Measurements from ENCODE around the gene TCEANC2. TPM values are rescaled to one million over a fixed set of nuclear protein-coding genes. Genes with fewer than 3 reads are reported as not detected.
A peak's percentile ranks its signal among the peaks of the same experiment; 100 is the strongest.

Gene TCEANC2
- total RNA-seq, 2 donors from 2014 or later, result 2.5 to 5.0 TPM

GRCh38 chr1:54149734-54150133 is 96.3 kb downstream of the TCEANC2 start:
- Histone ChIP-seq H3K36me3 (no peaks in the 10 kb centered on the region), H3K4me1 (replicated peaks) (no peaks in the 10 kb centered on the region), H3K9me3 (no peaks in the 10 kb centered on the region), H3K27ac (no peak overlapping the region), H3K27me3 (replicated peaks; ENCODE audit: insufficient read depth) (no peaks in the 10 kb centered on the region), H3K4me3 (no peak overlapping the region)
- DNase-seq (ENCODE audit: low spot score), result no peak
- no peak for TF ChIP-seq CTCF (IDR thresholded peaks at IDR 0.05)
- no peak for TF ChIP-seq POLR2A (IDR thresholded peaks at IDR 0.05)
- no peak for TF ChIP-seq POLR2AphosphoS5 (IDR thresholded peaks at IDR 0.05)
- intact Hi-C loops (cut with DNase I), result no loop called here
- WGBS, result 93% methylated on average over 3 of the region's 3 CpGs

- no peak for DNase-seq (ENCODE audit: low spot score)
- 84% methylated on average over 5 of the region's 5 CpGs for WGBS
- intact Hi-C loops (cut with DNase I), result no loop called here
- Histone ChIP-seq H3K36me3 (no peaks in the 10 kb centered on the region), H3K27me3 (replicated peaks; ENCODE audit: insufficient read depth) (no peaks in the 10 kb centered on the region), H3K27ac (no peak overlapping the region), H3K9me3 (no peaks in the 10 kb centered on the region), H3K4me3 (no peak overlapping the region), H3K4me1 (replicated peaks) (no peaks in the 10 kb centered on the region)
- TF ChIP-seq CTCF (IDR thresholded peaks at IDR 0.05) (no peak), POLR2A (IDR thresholded peaks at IDR 0.05) (no peak), POLR2AphosphoS5 (IDR thresholded peaks at IDR 0.05) (no peak)
Observed at GRCh38 chr1:54151013-54151412, 97.6 kb downstream of the TCEANC2 start.

GRCh38 chr1:54152696-54153095 is 99.3 kb downstream of the TCEANC2 start, which contains the start of gene CDCP2:
Gene CDCP2 (minus strand): TSS chr1:54153000. CDS start chr1:54152922, 78 bp downstream.
- Histone ChIP-seq H3K4me1 (replicated peaks) (no peaks in the 10 kb centered on the region), H3K9me3 (no peaks in the 10 kb centered on the region), H3K27me3 (replicated peaks; ENCODE audit: insufficient read depth) (no peaks in the 10 kb centered on the region), H3K27ac (peak within 1 kb of the TSS in 1 of 2 donors; percentile 51), H3K36me3 (no peaks in the 10 kb centered on the region), H3K4me3 (no peak within 1 kb of the TSS)
- no peak for TF ChIP-seq POLR2A (IDR thresholded peaks at IDR 0.05)
- no peak for TF ChIP-seq CTCF (IDR thresholded peaks at IDR 0.05)
- no peak for TF ChIP-seq POLR2AphosphoS5 (IDR thresholded peaks at IDR 0.05)
- DNase-seq (ENCODE audit: low spot score), result no peak
- 95% methylated on average over 5 of the region's 5 CpGs for WGBS
- intact Hi-C loops (cut with DNase I), result no loop called here

GRCh38 chr1:54153535-54154439 is 100.4 kb downstream of the TCEANC2 start:
- Histone ChIP-seq H3K4me1 (replicated peaks) (no peaks in the 10 kb centered on the region), H3K4me3 (no peak overlapping the region), H3K27me3 (replicated peaks; ENCODE audit: insufficient read depth) (no peaks in the 10 kb centered on the region), H3K27ac (peak overlapping the region in 1 of 2 donors; percentile 51), H3K36me3 (no peaks in the 10 kb centered on the region), H3K9me3 (no peaks in the 10 kb centered on the region)
- WGBS, result 32% methylated on average over 19 of the region's 19 CpGs
- TF ChIP-seq POLR2AphosphoS5 (IDR thresholded peaks at IDR 0.05) (peak; percentile 73), CTCF (IDR thresholded peaks at IDR 0.05) (no peak), POLR2A (IDR thresholded peaks at IDR 0.05) (no peak)
- peak; percentile 74 for DNase-seq (ENCODE audit: low spot score)
- intact Hi-C loops (cut with DNase I), result no loop called here

Small RNA genes within 50 kb of the gene (microRNA-seq; reads per million reads assigned to microRNA genes)
- 0.92 reads per million, percentile 7 among the genes with 10 or more reads in this experiment for gene MIR4781

Small RNA genes within 50 kb of the gene (small RNA-seq; reads per million reads assigned to genes)
- 0 reads per million in 2 donors for gene AL353898.1
- 0 reads per million in 2 donors for gene AL353898.2

Other genes starting within 250 kb of the TCEANC2 start
- 10 to 100 TPM; 15.3 to 20.6 TPM for gene NDC1, start 215.3 kb upstream of the TCEANC2 start, total RNA-seq
- 100 to 1,000 TPM in 1 of 2 donors, 10 to 100 TPM in 1; 40.0 to 105 TPM for gene YIPF1, start 163.8 kb upstream of the TCEANC2 start, total RNA-seq
- gene DIO1, start 159.4 kb upstream of the TCEANC2 start, total RNA-seq, result under 1 TPM in 1 of 2 donors, not detected in 1; 0.23 TPM
- 10 to 100 TPM; 13.7 to 18.9 TPM for gene IFT25, start 107.9 kb upstream of the TCEANC2 start, total RNA-seq
- gene LRRC42, start 107.3 kb upstream of the TCEANC2 start, total RNA-seq, result 10 to 100 TPM; 21.1 to 31.8 TPM
- gene LDLRAD1, start 35.4 kb upstream of the TCEANC2 start, total RNA-seq, result 1 to 10 TPM in 1 of 2 donors, under 1 TPM in 1; 0.55 to 3.3 TPM
- gene TMEM59, start 404 bp upstream of the TCEANC2 start, total RNA-seq, result 100 to 1,000 TPM; 394 to 817 TPM
- under 1 TPM in 1 of 2 donors, not detected in 1; 0.23 TPM for gene CDCP2, start 99.4 kb downstream of the TCEANC2 start, total RNA-seq
- gene CYB5RL, start 146.4 kb downstream of the TCEANC2 start, total RNA-seq, result 10 to 100 TPM in 1 of 2 donors, 1 to 10 TPM in 1; 6.3 to 10.9 TPM
- gene MRPL37, start 146.6 kb downstream of the TCEANC2 start, total RNA-seq, result 10 to 100 TPM; 73.7 to 91.5 TPM